A549 (cell line): ENCODE data around the gene ALPP.

Experiments
- CBX2 ChIP-seq: fragments of 200-600 bp; sonication (generic); IDR thresholded peaks from 2 replicates; pipeline ENCODE4 v1.6.1; 2016; ENCODE audit warnings: low read depth, mild to moderate bottlenecking, borderline replicate concordance
- CEBPB ChIP-seq, 2 experiments: fragments of >200 bp in 1 of 2; sonication (Bioruptor Twin) in 1 of 2; formaldehyde crosslinking in 1 of 2; IDR thresholded peaks; 2 replicates each; pipeline ENCODE4 v1.6.1; 2012 to 2016
- GATA3 ChIP-seq: IDR thresholded peaks from 2 replicates; pipeline ENCODE4 v1.6.1; 2012; ENCODE audit warnings: borderline replicate concordance
- HOXB13 ChIP-seq: fragments of 250-450 bp; sonication (Bioruptor Pico); IDR thresholded peaks from 2 replicates; pipeline ENCODE4 v1.5.0; 2020; ENCODE audit warnings: low read depth, mild to moderate bottlenecking, moderate library complexity
- NFE2L2 ChIP-seq: fragments of 150-350 bp; conservative IDR thresholded peaks from 2 replicates; pipeline ENCODE4 v1.6.1; 2014; ENCODE audit warnings: low read length
- RAD21 ChIP-seq, 2 experiments: fragments of >200 bp in 1 of 2; sonication (Bioruptor Twin) in 1 of 2; formaldehyde crosslinking in 1 of 2; IDR thresholded peaks in 1 of 2; conservative IDR thresholded peaks in 1 of 2; 2 replicates in 1 of 2; 3 replicates in 1 of 2; pipeline ENCODE4 v1.6.1; 2012 to 2018; ENCODE audit warnings: inconsistent platforms in 1 of 2
- SMC3 ChIP-seq: fragments of >200 bp; sonication (Bioruptor Twin); formaldehyde crosslinking; IDR thresholded peaks from 3 replicates; pipeline ENCODE4 v1.6.1; 2018; ENCODE audit warnings: inconsistent platforms
- TF ChIP-seq, protein P1 (sequence below): fragments of >200 bp; sonication (Bioruptor Twin); formaldehyde crosslinking; IDR thresholded peaks from 3 replicates; pipeline ENCODE4 v1.5.1; 2016
- TF ChIP-seq, protein P2 (sequence below): fragments of 150-350 bp; IDR thresholded peaks from 2 replicates; pipeline ENCODE4 v1.6.1; 2014; ENCODE audit warnings: low read depth, mild to moderate bottlenecking, low read length
- TF ChIP-seq, protein P3 (sequence below): IDR thresholded peaks from 2 replicates; pipeline ENCODE4 v1.6.1; 2012

DNA sequence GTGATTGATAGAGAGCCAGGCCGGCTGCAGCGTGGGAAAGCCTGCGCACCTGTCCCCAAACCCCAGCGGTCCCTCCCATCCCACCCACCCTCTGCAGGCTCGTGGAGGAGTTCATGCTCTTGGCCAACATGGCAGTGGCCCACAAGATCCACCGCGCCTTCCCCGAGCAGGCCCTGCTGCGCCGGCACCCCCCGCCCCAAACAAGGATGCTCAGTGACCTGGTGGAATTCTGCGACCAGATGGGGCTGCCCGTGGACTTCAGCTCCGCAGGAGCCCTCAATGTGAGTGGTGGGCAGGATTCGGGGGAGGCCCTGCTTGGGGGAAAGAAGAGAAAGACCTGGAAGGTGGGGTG, 48.9 kb upstream of the ALPP start:
- TF ChIP-seq, protein P1, sequence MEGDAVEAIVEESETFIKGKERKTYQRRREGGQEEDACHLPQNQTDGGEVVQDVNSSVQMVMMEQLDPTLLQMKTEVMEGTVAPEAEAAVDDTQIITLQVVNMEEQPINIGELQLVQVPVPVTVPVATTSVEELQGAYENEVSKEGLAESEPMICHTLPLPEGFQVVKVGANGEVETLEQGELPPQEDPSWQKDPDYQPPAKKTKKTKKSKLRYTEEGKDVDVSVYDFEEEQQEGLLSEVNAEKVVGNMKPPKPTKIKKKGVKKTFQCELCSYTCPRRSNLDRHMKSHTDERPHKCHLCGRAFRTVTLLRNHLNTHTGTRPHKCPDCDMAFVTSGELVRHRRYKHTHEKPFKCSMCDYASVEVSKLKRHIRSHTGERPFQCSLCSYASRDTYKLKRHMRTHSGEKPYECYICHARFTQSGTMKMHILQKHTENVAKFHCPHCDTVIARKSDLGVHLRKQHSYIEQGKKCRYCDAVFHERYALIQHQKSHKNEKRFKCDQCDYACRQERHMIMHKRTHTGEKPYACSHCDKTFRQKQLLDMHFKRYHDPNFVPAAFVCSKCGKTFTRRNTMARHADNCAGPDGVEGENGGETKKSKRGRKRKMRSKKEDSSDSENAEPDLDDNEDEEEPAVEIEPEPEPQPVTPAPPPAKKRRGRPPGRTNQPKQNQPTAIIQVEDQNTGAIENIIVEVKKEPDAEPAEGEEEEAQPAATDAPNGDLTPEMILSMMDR = no peak
- no peak for TF ChIP-seq CEBPB (IDR thresholded peaks at IDR 0.05)
- no peak for TF ChIP-seq SMC3
- TF ChIP-seq, protein P2, sequence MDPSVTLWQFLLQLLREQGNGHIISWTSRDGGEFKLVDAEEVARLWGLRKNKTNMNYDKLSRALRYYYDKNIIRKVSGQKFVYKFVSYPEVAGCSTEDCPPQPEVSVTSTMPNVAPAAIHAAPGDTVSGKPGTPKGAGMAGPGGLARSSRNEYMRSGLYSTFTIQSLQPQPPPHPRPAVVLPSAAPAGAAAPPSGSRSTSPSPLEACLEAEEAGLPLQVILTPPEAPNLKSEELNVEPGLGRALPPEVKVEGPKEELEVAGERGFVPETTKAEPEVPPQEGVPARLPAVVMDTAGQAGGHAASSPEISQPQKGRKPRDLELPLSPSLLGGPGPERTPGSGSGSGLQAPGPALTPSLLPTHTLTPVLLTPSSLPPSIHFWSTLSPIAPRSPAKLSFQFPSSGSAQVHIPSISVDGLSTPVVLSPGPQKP = no peak
- TF ChIP-seq NFE2L2 = no peak
- TF ChIP-seq GATA3 = no peak
- TF ChIP-seq, protein P3, sequence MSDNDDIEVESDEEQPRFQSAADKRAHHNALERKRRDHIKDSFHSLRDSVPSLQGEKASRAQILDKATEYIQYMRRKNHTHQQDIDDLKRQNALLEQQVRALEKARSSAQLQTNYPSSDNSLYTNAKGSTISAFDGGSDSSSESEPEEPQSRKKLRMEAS = no peak
- TF ChIP-seq HOXB13 (CRISPR knock-in tag) = no peak
- no peak for TF ChIP-seq RAD21 (conservative IDR thresholded peaks at IDR 0.05 in 1 of 2, IDR thresholded peaks at IDR 0.05 in 1 of 2)
- TF ChIP-seq CBX2 = no peak
